CD14-positive monocyte (primary cell): Measurements from ENCODE around the gene HCN4. TPM values are rescaled to one million over a fixed set of nuclear protein-coding genes. Genes with fewer than 3 reads are reported as not detected.

ENCODE experiments used
- DNase-seq, 3 donors: peaks; one replicate each; pipeline ENCODE4 v3.0.0-alpha.2; 2011 to 2022
- H2AFZ ChIP-seq: 2 replicates; pipeline ENCODE4 v1.6.0; 2012; ENCODE audit warnings: mild to moderate bottlenecking, low read depth, low read length, inconsistent platforms; ENCODE audit not compliant: insufficient read depth, poor library complexity, severe bottlenecking
- H3K27ac ChIP-seq, 2 donors: 1 replicate in 1 of 2; 2 replicates in 1 of 2; pipeline ENCODE4 v1.5.1; 2012 to 2013; ENCODE audit warnings: low read length in 2 of 2, control low read depth in 1 of 2, inconsistent platforms in 1 of 2, low read depth in 1 of 2, mild to moderate bottlenecking in 1 of 2
- H3K27me3 ChIP-seq, 2 donors: one replicate each; pipeline versions ENCODE4 v1.6.0 to v1.6.1; 2011 to 2013; ENCODE audit warnings: low read length in 2 of 2; ENCODE audit not compliant: control insufficient read depth in 2 of 2, insufficient read depth in 2 of 2
- H3K36me3 ChIP-seq, 2 donors: replicated peaks in 1 of 2; 1 replicate in 1 of 2; 2 replicates in 1 of 2; pipeline versions ENCODE4 v1.5.1 to v1.6.1; 2012 to 2013; ENCODE audit warnings: low read length in 2 of 2, control low read depth in 1 of 2, inconsistent platforms in 1 of 2, mild to moderate bottlenecking in 1 of 2; ENCODE audit not compliant: insufficient read depth in 2 of 2, control insufficient read depth in 1 of 2
- H3K4me1 ChIP-seq, 2 donors: 1 replicate in 1 of 2; 2 replicates in 1 of 2; pipeline versions ENCODE4 v1.5.1 to v1.6.1; 2012 to 2013; ENCODE audit warnings: low read length in 2 of 2, control low read depth in 1 of 2, inconsistent platforms in 1 of 2, mild to moderate bottlenecking in 1 of 2, moderate library complexity in 1 of 2; ENCODE audit not compliant: insufficient read depth in 2 of 2, control insufficient read depth in 1 of 2
- H3K4me2 ChIP-seq: replicated peaks from 2 replicates; pipeline ENCODE3; 2012; ENCODE audit warnings: low read length, moderate library complexity, mild to moderate bottlenecking; ENCODE audit not compliant: poor library complexity, severe bottlenecking; ENCODE audit errors: extremely low read depth
- H3K4me3 ChIP-seq, 3 experiments: fragments of 200-600 bp in 1 of 3; sonication (generic) in 1 of 3; replicated peaks in 1 of 3; 1 replicate in 2 of 3; 2 replicates in 1 of 3; pipeline ENCODE4 v1.5.1; 2011 to 2013; ENCODE audit warnings: low read length in 3 of 3, mild to moderate bottlenecking in 3 of 3, control low read depth in 2 of 3, low read depth in 2 of 3, inconsistent platforms in 1 of 3, moderate library complexity in 1 of 3
- H3K79me2 ChIP-seq: 2 replicates; pipeline ENCODE4 v1.6.0; 2012; ENCODE audit warnings: mild to moderate bottlenecking, control low read depth, inconsistent platforms, low read length, moderate library complexity; ENCODE audit not compliant: insufficient read depth
- H3K9ac ChIP-seq: 2 replicates; pipeline ENCODE4 v1.6.0; 2017; ENCODE audit warnings: low read length, mild to moderate bottlenecking; ENCODE audit not compliant: insufficient read depth, poor library complexity, severe bottlenecking
- H3K9me3 ChIP-seq, 2 donors: replicated peaks in 1 of 2; 1 replicate in 1 of 2; 2 replicates in 1 of 2; pipeline versions ENCODE4 v1.5.1 to v1.6.1; 2012 to 2013; ENCODE audit warnings: low read length in 2 of 2, control low read depth in 1 of 2; ENCODE audit not compliant: control insufficient read depth in 1 of 2, insufficient read depth in 1 of 2
- H4K20me1 ChIP-seq: 2 replicates; pipeline ENCODE4 v1.6.0; 2012; ENCODE audit warnings: mild to moderate bottlenecking, low read length, control low read depth, moderate library complexity; ENCODE audit not compliant: insufficient read depth
- H3K27ac Mint-ChIP-seq, 7 donors: one replicate each; pipeline ENCODE4 v1.8.0; 2020; ENCODE audit warnings: mild to moderate bottlenecking in 7 of 7, mixed read lengths in 7 of 7, moderate library complexity in 6 of 7, inconsistent platforms in 2 of 7
- H3K27me3 Mint-ChIP-seq, 3 donors: one replicate each; pipeline ENCODE4 v1.8.0; 2021 to 2022; ENCODE audit warnings: low read depth in 3 of 3, mild to moderate bottlenecking in 3 of 3, mixed read lengths in 3 of 3, moderate library complexity in 3 of 3, inconsistent platforms in 1 of 3
- H3K36me3 Mint-ChIP-seq, 2 donors: one replicate each; pipeline ENCODE4 v1.8.0; 2020; ENCODE audit warnings: mixed read lengths in 2 of 2, inconsistent platforms in 1 of 2, mild to moderate bottlenecking in 1 of 2
- H3K4me1 Mint-ChIP-seq: one replicate; pipeline ENCODE4 v1.8.0; 2020; ENCODE audit warnings: mild to moderate bottlenecking, mixed read lengths
- H3K4me3 Mint-ChIP-seq, 2 donors: one replicate each; pipeline ENCODE4 v1.8.0; 2020; ENCODE audit warnings: mild to moderate bottlenecking in 2 of 2, mixed read lengths in 2 of 2, moderate library complexity in 1 of 2
- H3K9me3 Mint-ChIP-seq, 7 donors: one replicate each; pipeline ENCODE4 v1.8.0; 2020 to 2022; ENCODE audit warnings: mixed read lengths in 7 of 7, mild to moderate bottlenecking in 6 of 7, moderate library complexity in 6 of 7, inconsistent platforms in 2 of 7
- WGBS: methylation state at CpG from one replicate; pipeline ENCODE4 v1.1.5; 2013; ENCODE audit warnings: missing lambda C conversion rate; ENCODE audit not compliant: insufficient coverage; 5-methylcytosine and 5-hydroxymethylcytosine counted together
- intact Hi-C, 2 donors: fragments of 100-400 bp; cut with micrococcal nuclease; formaldehyde crosslinking; loops; one replicate each; pipeline versions ENCODE4 v1.15.0 to v1.15.1; 2023
- polyA plus RNA-seq, 3 donors: library from polyadenylated mRNA; depleted of rRNA in 1 of 3; unstranded in 2 of 3; stranded (reverse) in 1 of 3; fragments of 300-500 nt in 2 of 3; fragments of >200 nt in 1 of 3; fragmentation: Illumina TruSeq in 2 of 3; gene quantifications; 1 replicate in 2 of 3; 2 replicates in 1 of 3; pipeline ENCODE4 v1.2.3, GENCODE V29; 2012 to 2021
- TF ChIP-seq, protein P1 (sequence below): fragments of 200-600 bp; IDR thresholded peaks from one replicate; pipeline ENCODE4 v1.8.0; 2022; ENCODE audit warnings: antibody characterized with exemption, mild to moderate bottlenecking

Gene HCN4
- polyA plus RNA-seq, 3 donors = not detected

DNA sequence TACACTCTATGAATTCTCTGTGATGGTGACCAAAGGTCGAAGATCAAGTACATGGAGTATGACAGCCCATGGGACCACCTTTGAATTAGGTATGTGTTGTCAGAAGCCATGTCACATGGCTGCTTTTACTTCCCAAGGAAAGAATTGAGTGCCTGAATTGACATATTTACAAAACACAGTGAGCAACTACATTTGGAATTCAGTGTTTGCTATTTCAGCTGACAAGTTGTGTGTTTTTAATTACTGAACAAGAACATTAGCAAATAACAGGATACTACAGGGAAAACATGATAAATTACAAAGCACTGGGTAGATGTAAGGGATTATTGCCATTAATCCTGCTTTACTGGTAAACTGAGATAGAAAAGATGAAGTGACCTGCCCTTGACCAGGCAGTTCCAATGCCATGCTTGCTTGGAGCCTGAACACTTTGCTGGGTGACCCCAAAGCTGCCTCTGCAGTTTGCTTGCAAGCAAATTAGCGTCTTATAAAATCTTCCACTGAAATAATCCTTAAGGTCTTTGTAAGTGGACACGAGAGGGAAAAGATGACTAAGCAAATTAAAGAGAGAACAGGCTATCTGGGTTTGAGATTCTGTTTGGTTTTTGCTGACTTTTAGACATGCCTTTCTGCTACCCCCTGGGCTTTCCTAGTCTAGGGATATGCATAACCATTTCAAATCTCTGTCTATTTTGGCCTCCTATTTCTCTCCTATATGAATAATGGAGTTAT lies 98.2 kb downstream of the HCN4 start:
- no peaks in the 10 kb centered on the region for H3K79me2 ChIP-seq
- no peak overlapping the region for H3K4me3 Mint-ChIP-seq
- no peak overlapping the region for H3K9ac ChIP-seq
- H3K9me3 Mint-ChIP-seq = peaks cover 0 to 1% (median 0%) of the 10 kb centered on the region in 7 donors
- H4K20me1 ChIP-seq = no peaks in the 10 kb centered on the region
- TF ChIP-seq, protein P1, sequence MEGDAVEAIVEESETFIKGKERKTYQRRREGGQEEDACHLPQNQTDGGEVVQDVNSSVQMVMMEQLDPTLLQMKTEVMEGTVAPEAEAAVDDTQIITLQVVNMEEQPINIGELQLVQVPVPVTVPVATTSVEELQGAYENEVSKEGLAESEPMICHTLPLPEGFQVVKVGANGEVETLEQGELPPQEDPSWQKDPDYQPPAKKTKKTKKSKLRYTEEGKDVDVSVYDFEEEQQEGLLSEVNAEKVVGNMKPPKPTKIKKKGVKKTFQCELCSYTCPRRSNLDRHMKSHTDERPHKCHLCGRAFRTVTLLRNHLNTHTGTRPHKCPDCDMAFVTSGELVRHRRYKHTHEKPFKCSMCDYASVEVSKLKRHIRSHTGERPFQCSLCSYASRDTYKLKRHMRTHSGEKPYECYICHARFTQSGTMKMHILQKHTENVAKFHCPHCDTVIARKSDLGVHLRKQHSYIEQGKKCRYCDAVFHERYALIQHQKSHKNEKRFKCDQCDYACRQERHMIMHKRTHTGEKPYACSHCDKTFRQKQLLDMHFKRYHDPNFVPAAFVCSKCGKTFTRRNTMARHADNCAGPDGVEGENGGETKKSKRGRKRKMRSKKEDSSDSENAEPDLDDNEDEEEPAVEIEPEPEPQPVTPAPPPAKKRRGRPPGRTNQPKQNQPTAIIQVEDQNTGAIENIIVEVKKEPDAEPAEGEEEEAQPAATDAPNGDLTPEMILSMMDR = no peak
- no peak overlapping the region for H2AFZ ChIP-seq
- no peaks in the 10 kb centered on the region for H3K36me3 ChIP-seq
- H3K4me2 ChIP-seq = no peak overlapping the region
- intact Hi-C loops = loop anchor here in 1 of 2 donors (5.0 kb wide), 1 partner anchor 548 kb away; no protein-coding TSS in a partner anchor
- H3K27me3 Mint-ChIP-seq = peaks cover 12 to 16% (median 16%) of the 10 kb centered on the region in 3 donors
- no peak overlapping the region for H3K4me3 ChIP-seq
- peaks cover 3 to 7% of the 10 kb centered on the region in 2 donors for H3K27me3 ChIP-seq
- 100% methylated on average over 1 of the region's 3 CpGs for WGBS
- H3K4me1 Mint-ChIP-seq = peaks cover 2% of the 10 kb centered on the region
- H3K4me1 ChIP-seq = no peaks in the 10 kb centered on the region
- H3K9me3 ChIP-seq = no peaks in the 10 kb centered on the region
- no peak overlapping the region for H3K27ac Mint-ChIP-seq
- no peaks in the 10 kb centered on the region for H3K36me3 Mint-ChIP-seq
- no peak for DNase-seq
- H3K27ac ChIP-seq = no peak overlapping the region

Other genes starting within 250 kb of the HCN4 start
- not detected for gene REC114, start 74.2 kb upstream of the HCN4 start, polyA plus RNA-seq